ENCODE data around the gene CFH.
"Not testable (repeated sequence)": the region's sequence is repeated elsewhere in the genome, so short reads cannot be mapped to it uniquely, and the experiment has no call there.

The CFH gene

GRCh38 chr1:196769823-196770222 lies 118.0 kb downstream of the CFH start:
- DNase-seq (ENCODE audit: low spot score): not testable (repeated sequence)

- no peak for DNase-seq (ENCODE audit: low spot score)
Measured at GRCh38 chr1:196773713-196774112, 121.9 kb downstream of the CFH start.

GRCh38 chr1:196774175-196774574 lies 122.3 kb downstream of the CFH start:
- no peak for DNase-seq (ENCODE audit: low spot score)

- no peak for DNase-seq (ENCODE audit: low spot score)
Measured at GRCh38 chr1:196774603-196775002, 122.8 kb downstream of the CFH start, which contains the start of gene CFHR3. CFHR3 (plus strand) TSS chr1:196774840; CDS start chr1:196774887, 47 bp downstream.

GRCh38 chr1:196777603-196778002 lies 125.8 kb downstream of the CFH start:
- no peak for DNase-seq (ENCODE audit: low spot score)

GRCh38 chr1:196779093-196779492 lies 127.2 kb downstream of the CFH start:
- DNase-seq (ENCODE audit: low spot score): no peak

- DNase-seq (ENCODE audit: low spot score): not testable (repeated sequence)
Measured at GRCh38 chr1:196791252-196791651, 139.4 kb downstream of the CFH start.

- DNase-seq (ENCODE audit: low spot score): not testable (repeated sequence)
Measured at GRCh38 chr1:196794103-196794502, 142.3 kb downstream of the CFH start.
